ENCODE results near the gene PCCA.
A peak's percentile ranks its signal among the peaks of the same experiment; 100 is the strongest.

The PCCA gene

GRCh38 chr13:100088644-100089464, at the start of gene PCCA:
Gene PCCA, plus strand, starts transcription at chr13:100089093. Its CDS starts 28 bp downstream, at chr13:100089121.
- Histone ChIP-seq H3K27ac (ENCODE audit: low read length) (peak within 1 kb of the TSS; percentile 44), H3K79me2 (ENCODE audit: insufficient read depth, low read length) (peaks cover 18% of the 10 kb centered on the region; the same call in 1 of the 2 replicates)

GRCh38 chr13:100039740-100040139, 49.2 kb upstream of the PCCA start:
- no peaks in the 10 kb centered on the region for H4K20me1 ChIP-seq (ENCODE audit: insufficient read depth, low read length)
- H3K79me2 ChIP-seq (ENCODE audit: insufficient read depth, low read length) = no peaks in the 10 kb centered on the region
- H3K27ac ChIP-seq (ENCODE audit: low read length) = no peak overlapping the region
- no peaks in the 10 kb centered on the region for H3K27me3 ChIP-seq (ENCODE audit: insufficient read depth, low read length, poor library complexity)
- no peaks in the 10 kb centered on the region for H3K9me3 ChIP-seq (ENCODE audit: insufficient read depth, low read length, severe bottlenecking)
- no peak overlapping the region for H3K4me3 ChIP-seq (ENCODE audit: low read depth in 1 of 2, low read length in 2 of 2)
- H2AFZ ChIP-seq (ENCODE audit: low read depth, low read length) = no peak overlapping the region
- H3K36me3 ChIP-seq (ENCODE audit: insufficient read depth, low read length) = no peaks in the 10 kb centered on the region
- no peak for TF ChIP-seq EZH2 (IDR thresholded peaks at IDR 0.05; ENCODE audit: borderline replicate concordance, low read depth, low read length, severe bottlenecking)
- no peak for TF ChIP-seq CTCF (IDR thresholded peaks at IDR 0.05; ENCODE audit: borderline replicate concordance, extremely low read depth, low read length, poor library complexity, severe bottlenecking)
- no peak for DNase-seq
- ATAC-seq (ENCODE audit: insufficient read depth, low read depth) = no peak
- H3K4me1 ChIP-seq (ENCODE audit: insufficient read depth, low read length) = no peaks in the 10 kb centered on the region
- no peak overlapping the region for H3K9ac ChIP-seq (ENCODE audit: low read depth, low read length)
- H3K4me2 ChIP-seq (ENCODE audit: insufficient read depth, low read length) = no peak overlapping the region

More at GRCh38 chr13:100088644-100089464, at the start of gene PCCA:
- peak within 1 kb of the TSS; percentile 52 to 78 for H3K4me3 ChIP-seq (ENCODE audit: low read depth in 1 of 2, low read length in 2 of 2)
- peaks cover 38% of the 10 kb centered on the region for H3K4me1 ChIP-seq (ENCODE audit: insufficient read depth, low read length)
- DNase-seq (peak; percentile 85), ATAC-seq (ENCODE audit: insufficient read depth, low read depth) (peak; percentile 86)
- TF ChIP-seq CTCF (IDR thresholded peaks at IDR 0.05; ENCODE audit: borderline replicate concordance, extremely low read depth, low read length, poor library complexity, severe bottlenecking) = no peak
- no peak for TF ChIP-seq EZH2 (IDR thresholded peaks at IDR 0.05; ENCODE audit: borderline replicate concordance, low read depth, low read length, severe bottlenecking)
- peak within 1 kb of the TSS; percentile 59 for H3K9ac ChIP-seq (ENCODE audit: low read depth, low read length)
- H4K20me1 ChIP-seq (ENCODE audit: insufficient read depth, low read length) = no peaks in the 10 kb centered on the region
- H3K9me3 ChIP-seq (ENCODE audit: insufficient read depth, low read length, severe bottlenecking) = no peaks in the 10 kb centered on the region
- H3K27me3 ChIP-seq (ENCODE audit: insufficient read depth, low read length, poor library complexity) = no peaks in the 10 kb centered on the region
- peak within 1 kb of the TSS; percentile 80 for H3K4me2 ChIP-seq (ENCODE audit: insufficient read depth, low read length)
- no peaks in the 10 kb centered on the region; the same call in 1 of the 2 replicates for H3K36me3 ChIP-seq (ENCODE audit: insufficient read depth, low read length)
- H2AFZ ChIP-seq (ENCODE audit: low read depth, low read length) = peak within 1 kb of the TSS; percentile 81

- Histone ChIP-seq H3K9me3 (ENCODE audit: insufficient read depth, low read length, severe bottlenecking) (no peaks in the 10 kb centered on the region), H3K27me3 (ENCODE audit: insufficient read depth, low read length, poor library complexity) (no peaks in the 10 kb centered on the region), H3K27ac (ENCODE audit: low read length) (no peak overlapping the region), H2AFZ (ENCODE audit: low read depth, low read length) (no peak overlapping the region), H3K79me2 (ENCODE audit: insufficient read depth, low read length) (no peaks in the 10 kb centered on the region), H3K4me1 (ENCODE audit: insufficient read depth, low read length) (no peaks in the 10 kb centered on the region), H3K9ac (ENCODE audit: low read depth, low read length) (no peak overlapping the region), H3K4me2 (ENCODE audit: insufficient read depth, low read length) (no peak overlapping the region), H3K4me3 (ENCODE audit: low read depth in 1 of 2, low read length in 2 of 2) (no peak overlapping the region), H4K20me1 (ENCODE audit: insufficient read depth, low read length) (no peaks in the 10 kb centered on the region), H3K36me3 (ENCODE audit: insufficient read depth, low read length) (no peaks in the 10 kb centered on the region)
- ATAC-seq (ENCODE audit: insufficient read depth, low read depth) (no peak), DNase-seq (no peak)
- TF ChIP-seq EZH2 (IDR thresholded peaks at IDR 0.05; ENCODE audit: borderline replicate concordance, low read depth, low read length, severe bottlenecking) (no peak), CTCF (IDR thresholded peaks at IDR 0.05; ENCODE audit: borderline replicate concordance, extremely low read depth, low read length, poor library complexity, severe bottlenecking) (no peak)
These were observed 48.7 kb upstream of the PCCA start for GRCh38 chr13:100040196-100040595.

Measured in DND-41 (cell line).